ENCODE results near the gene SLC35B2. TPM values are rescaled to one million over a fixed set of nuclear protein-coding genes. Genes with fewer than 3 reads are reported as not detected.

SLC35B2 gene
- total RNA-seq, 2 donors from 2014 or later: 31.1 to 33.9 TPM

DNA sequence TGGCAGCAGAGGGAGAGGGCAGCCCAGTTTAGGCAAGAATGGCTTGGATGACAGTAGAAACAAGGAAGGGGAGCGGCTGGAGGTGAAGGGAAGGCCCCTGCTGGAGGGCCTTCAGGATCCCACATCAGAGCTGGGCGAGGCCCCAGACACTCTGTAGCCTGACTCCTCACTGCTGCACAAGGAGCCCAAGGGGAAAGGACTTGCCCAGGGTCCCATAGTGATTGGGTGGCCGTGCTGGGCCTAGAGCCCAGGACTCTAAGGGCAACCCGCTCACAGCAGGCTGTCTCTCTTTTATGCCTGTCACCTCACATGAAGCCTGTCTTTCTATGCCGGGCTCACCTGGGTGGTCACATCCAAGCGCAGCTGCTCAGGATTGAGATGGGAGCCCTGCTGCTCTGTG is 46.5 kb upstream of the SLC35B2 start:
- ATAC-seq (no peak), DNase-seq (no peak)
- no peak for TF ChIP-seq POLR2A (IDR thresholded peaks at IDR 0.05)
- TF ChIP-seq, protein P1, sequence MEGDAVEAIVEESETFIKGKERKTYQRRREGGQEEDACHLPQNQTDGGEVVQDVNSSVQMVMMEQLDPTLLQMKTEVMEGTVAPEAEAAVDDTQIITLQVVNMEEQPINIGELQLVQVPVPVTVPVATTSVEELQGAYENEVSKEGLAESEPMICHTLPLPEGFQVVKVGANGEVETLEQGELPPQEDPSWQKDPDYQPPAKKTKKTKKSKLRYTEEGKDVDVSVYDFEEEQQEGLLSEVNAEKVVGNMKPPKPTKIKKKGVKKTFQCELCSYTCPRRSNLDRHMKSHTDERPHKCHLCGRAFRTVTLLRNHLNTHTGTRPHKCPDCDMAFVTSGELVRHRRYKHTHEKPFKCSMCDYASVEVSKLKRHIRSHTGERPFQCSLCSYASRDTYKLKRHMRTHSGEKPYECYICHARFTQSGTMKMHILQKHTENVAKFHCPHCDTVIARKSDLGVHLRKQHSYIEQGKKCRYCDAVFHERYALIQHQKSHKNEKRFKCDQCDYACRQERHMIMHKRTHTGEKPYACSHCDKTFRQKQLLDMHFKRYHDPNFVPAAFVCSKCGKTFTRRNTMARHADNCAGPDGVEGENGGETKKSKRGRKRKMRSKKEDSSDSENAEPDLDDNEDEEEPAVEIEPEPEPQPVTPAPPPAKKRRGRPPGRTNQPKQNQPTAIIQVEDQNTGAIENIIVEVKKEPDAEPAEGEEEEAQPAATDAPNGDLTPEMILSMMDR (IDR thresholded peaks at IDR 0.05): no peak
- H3K4me1 ChIP-seq: no peaks in the 10 kb centered on the region
- intact Hi-C loops (cut with DNase I): no loop called here
- WGBS, 2 donors: 93 to 100% methylated on average over 2 to 6 of the region's 6 CpGs
- no peaks in the 10 kb centered on the region for H3K27me3 ChIP-seq
- no peak overlapping the region for H3K4me3 ChIP-seq
- H3K36me3 ChIP-seq (replicated peaks in 1 of 2; ENCODE audit: insufficient read depth in 1 of 2, low read depth in 2 of 2): peaks cover 16 to 19% of the 10 kb centered on the region in 2 donors
- no peak overlapping the region for H3K27ac ChIP-seq
- no peaks in the 10 kb centered on the region for H3K9me3 ChIP-seq

DNA sequence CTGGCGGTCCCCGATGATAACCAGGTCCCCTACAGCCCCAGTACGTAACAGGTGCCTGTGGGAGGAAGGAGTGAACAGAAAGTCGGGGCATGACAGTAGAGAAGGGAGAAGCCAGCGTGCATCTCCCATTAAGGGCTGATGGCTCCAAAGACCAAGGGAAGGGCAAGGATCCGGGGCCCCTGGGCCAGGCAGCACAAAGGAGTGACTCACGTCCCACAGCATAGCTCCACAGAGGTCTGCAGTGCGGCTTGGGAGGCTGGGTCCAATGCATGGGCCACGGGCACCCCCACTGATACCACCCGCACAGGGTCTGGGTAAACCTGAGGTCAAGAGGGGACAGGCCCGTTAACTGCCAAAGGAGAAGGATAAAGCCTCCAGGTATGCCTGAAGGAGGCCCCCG is 45.5 kb upstream of the SLC35B2 start:
- H3K9me3 ChIP-seq: no peaks in the 10 kb centered on the region
- peaks cover 6% of the 10 kb centered on the region for H3K4me1 ChIP-seq
- WGBS, 2 donors: 88 to 97% methylated on average over 10 to 12 of the region's 12 CpGs
- no peak for DNase-seq
- peaks cover 16% of the 10 kb centered on the region in 2 donors for H3K36me3 ChIP-seq (replicated peaks in 1 of 2; ENCODE audit: insufficient read depth in 1 of 2, low read depth in 2 of 2)
- intact Hi-C loops (cut with DNase I): no loop called here
- TF ChIP-seq, protein P1 (IDR thresholded peaks at IDR 0.05): no peak
- no peak for TF ChIP-seq POLR2A (IDR thresholded peaks at IDR 0.05)
- no peak for ATAC-seq
- H3K27ac ChIP-seq: no peak overlapping the region
- no peak overlapping the region for H3K4me3 ChIP-seq
- no peaks in the 10 kb centered on the region for H3K27me3 ChIP-seq

DNA sequence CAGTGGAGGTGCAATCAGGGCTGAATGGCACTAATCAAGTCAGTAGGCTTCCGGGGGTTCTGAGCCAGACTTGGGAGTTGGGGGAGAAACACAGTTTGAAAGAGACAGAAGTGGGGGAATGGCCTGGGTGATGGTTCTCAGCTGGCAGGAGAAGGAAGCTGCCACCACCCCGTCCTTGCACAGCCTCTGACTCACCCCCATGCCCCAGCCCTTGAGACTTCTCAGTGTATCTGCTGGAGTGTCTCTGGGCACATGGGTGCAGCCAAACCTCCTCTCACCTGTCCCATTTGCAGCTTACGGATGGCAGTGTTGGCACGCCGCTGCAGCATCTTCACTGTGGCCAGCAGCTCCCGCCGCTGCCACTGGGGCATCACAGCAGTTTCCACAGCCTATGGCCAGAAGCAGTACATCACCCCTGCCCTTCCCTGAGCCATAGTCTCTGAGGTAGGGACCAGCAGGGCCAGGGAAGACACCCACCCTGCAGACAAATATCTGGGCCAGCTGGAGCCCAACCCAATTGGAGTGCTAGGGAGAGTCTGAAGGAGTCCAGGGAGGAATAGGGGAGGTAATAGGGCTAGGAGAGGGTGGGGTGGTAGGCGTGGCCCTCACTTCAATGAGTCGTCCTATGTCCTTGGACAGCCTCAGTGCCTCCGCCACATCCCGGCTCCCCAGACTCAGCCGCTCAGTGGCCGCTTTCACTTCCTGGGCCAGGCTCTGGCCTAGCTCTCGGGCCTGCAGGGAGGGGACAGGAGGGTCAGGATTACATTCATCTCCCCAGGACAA is 44.6 kb upstream of the SLC35B2 start:
- Histone ChIP-seq H3K9me3 (no peaks in the 10 kb centered on the region), H3K4me1 (peaks cover 15% of the 10 kb centered on the region), H3K36me3 (replicated peaks in 1 of 2; ENCODE audit: insufficient read depth in 1 of 2, low read depth in 2 of 2) (peaks cover 12 to 16% of the 10 kb centered on the region in 2 donors), H3K27me3 (peaks cover 0 to 5% of the 10 kb centered on the region in 2 donors), H3K27ac (no peak overlapping the region), H3K4me3 (no peak overlapping the region)
- TF ChIP-seq POLR2A (IDR thresholded peaks at IDR 0.05): no peak
- TF ChIP-seq, protein P1 (IDR thresholded peaks at IDR 0.05): no peak
- intact Hi-C loops (cut with DNase I): no loop called here
- no peak for ATAC-seq
- WGBS, 2 donors: 90 to 93% methylated on average over 12 to 14 of the region's 14 CpGs
- DNase-seq: no peak

DNA sequence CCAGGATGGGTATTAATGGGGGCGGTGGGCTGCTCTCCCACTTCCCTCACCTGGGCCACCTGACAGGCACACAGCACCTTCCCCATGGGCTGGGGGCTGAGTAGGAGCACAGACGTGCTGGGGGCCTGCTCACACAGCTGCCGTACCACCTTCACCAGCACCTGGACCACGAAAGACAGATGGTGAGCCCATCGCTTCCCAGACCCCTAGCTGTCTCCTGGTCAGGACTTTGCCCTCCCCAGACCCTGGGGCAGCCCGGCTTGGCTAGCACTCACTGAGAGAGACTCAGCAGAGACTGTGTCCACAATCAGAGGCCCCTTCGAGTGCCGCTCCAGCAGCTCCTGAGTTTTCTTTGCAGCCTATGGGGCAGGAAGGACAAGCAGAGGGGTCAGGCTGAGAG is 43.8 kb upstream of the SLC35B2 start:
- WGBS, 2 donors: 92 to 100% methylated on average over 1 to 8 of the region's 8 CpGs
- TF ChIP-seq POLR2A (IDR thresholded peaks at IDR 0.05): no peak
- TF ChIP-seq, protein P1 (IDR thresholded peaks at IDR 0.05): no peak
- Histone ChIP-seq H3K36me3 (replicated peaks in 1 of 2; ENCODE audit: insufficient read depth in 1 of 2, low read depth in 2 of 2) (peaks cover 12 to 16% of the 10 kb centered on the region in 2 donors), H3K27me3 (peaks cover 0 to 13% of the 10 kb centered on the region in 2 donors), H3K9me3 (no peaks in the 10 kb centered on the region), H3K4me3 (no peak overlapping the region), H3K27ac (no peak overlapping the region), H3K4me1 (peaks cover 17% of the 10 kb centered on the region)
- intact Hi-C loops (cut with DNase I): no loop called here
- no peak for ATAC-seq
- DNase-seq: no peak

All from body of pancreas (tissue), 4 donors.